EH (cell line): ENCODE data around the gene OSBPL1A.

ENCODE experiments used
- DNase-seq: peaks from one replicate; pipeline ENCODE4 v3.0.0-alpha.2; 2015; ENCODE audit warnings: low read depth

The OSBPL1A gene

DNA sequence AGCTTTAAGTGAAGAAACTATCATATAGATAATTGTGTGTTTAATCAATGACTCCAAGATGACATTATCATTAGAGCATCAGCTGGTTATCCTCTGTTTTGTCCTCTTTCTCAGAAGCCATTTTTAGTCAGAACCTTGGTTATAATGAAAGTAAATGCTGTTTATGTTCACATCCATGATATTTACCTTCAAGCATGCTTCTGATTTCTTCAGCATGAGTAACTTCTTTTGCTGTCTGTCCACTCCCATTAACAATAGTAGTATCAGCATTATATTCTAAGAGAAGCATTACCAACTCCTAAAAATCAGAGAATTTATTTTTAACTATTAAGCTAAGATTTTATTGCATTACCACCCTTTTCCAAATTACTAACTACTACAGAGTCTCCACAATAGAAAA is 56.3 kb downstream of the OSBPL1A start:
- DNase-seq, result peak; percentile 21

DNA sequence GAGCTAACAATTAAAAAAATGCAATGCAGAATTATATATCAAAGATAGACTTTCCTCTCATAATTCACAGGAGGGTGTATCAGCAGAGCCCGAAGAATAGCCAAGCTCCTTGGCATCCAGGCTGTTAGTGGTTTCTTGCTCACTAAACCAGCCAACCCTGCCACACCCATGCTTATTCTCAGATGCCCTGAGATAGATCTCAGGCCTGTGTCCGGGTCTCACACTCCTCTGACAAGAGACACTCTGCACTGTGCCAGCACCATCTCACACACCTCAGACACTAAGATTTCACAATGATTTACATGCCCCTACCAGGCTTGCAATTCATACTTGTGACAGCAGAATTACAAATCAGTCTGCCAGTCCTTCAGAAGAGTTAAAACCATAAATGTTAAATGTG is 64.5 kb downstream of the OSBPL1A start:
- no peak for DNase-seq

DNA sequence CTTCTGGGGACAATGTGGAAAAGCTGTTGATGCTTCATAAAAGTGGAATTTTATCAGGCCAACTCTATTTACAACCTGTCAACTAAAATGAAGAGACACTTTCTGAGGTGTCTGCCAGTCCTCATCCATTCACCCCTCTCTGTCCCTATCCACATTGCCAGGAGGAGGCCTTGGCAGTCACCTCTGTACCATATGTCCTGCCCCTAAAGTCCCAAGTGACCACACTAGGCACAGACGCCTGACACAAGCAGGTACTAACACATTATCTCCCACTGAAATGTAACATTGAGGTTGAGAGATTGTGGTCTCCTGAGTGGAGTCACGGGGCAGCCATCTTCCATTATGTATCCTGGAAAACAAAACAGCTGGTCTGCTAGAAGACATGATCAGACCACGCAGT is 71.4 kb downstream of the OSBPL1A start:
- no peak for DNase-seq

- peak; percentile 71 for DNase-seq
Observed at GRCh38 chr18:24322584-24323136, 75.0 kb downstream of the OSBPL1A start.

- DNase-seq, result peak; percentile 5
Observed at GRCh38 chr18:24321071-24321470, 76.6 kb downstream of the OSBPL1A start.

DNA sequence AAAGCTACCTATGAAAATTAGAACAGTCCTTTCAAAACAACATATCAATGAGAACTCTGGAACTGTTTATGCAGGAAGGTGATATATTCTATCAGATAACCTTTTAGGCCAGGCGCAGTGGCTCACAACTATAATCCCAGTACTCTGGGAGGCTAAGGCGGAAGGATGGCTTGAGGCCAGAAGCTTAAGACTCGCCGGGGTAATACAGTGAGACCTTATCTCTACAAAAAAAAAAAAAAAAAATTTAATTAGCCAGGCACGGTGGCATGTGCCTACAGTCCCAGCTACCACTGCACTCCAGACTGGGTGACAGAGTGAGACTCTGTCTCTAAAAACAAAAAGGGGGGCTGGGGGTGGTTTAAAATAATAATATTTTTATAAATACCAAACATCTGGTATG is 77.9 kb downstream of the OSBPL1A start:
- no peak for DNase-seq

- DNase-seq, result peak; percentile 13
Observed at GRCh38 chr18:24317370-24317769, 80.3 kb downstream of the OSBPL1A start.

- peak; percentile 24 for DNase-seq
Observed at GRCh38 chr18:24315170-24315569, 82.5 kb downstream of the OSBPL1A start.

GRCh38 chr18:24306201-24306600 is 91.4 kb downstream of the OSBPL1A start:
- DNase-seq, result peak; percentile 13

DNA sequence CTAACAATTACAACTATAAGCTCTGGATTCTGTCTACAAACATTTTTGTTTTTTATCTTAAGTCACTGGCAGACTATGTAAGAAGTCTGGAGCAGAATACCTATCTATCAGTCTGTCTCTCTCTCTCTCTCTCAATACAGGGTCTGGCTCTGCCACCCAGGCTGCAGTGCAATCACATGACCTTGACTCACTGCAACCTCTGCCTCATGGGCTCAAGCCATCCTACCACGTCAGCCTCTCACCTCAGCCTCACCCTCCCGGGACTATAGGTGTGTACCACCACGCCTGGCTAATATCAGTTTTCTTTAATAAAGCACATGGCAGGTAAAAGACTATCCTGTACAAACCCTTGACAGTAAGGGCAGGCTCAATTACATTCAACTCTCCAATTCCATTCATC is 96.9 kb downstream of the OSBPL1A start:
- no peak for DNase-seq

DNA sequence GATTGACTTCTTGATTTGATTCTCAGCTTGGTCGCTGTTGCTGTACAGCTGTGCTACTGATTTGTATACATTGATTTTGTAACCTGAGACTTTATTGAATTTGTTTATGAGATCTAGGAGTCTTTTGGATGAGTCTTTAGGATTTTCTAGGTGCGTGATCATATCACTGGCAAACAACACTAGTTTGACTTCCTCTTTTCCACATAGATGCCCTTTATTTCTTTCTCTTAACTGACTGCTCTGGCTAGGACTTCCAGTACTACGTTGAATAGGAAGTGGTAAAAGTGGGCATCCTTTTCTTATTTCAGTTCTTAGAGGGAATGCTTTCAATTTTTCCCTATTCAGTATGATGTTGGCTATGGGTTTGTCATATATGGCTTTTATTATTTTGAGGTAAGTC is 101.3 kb downstream of the OSBPL1A start:
- DNase-seq, result no peak

DNA sequence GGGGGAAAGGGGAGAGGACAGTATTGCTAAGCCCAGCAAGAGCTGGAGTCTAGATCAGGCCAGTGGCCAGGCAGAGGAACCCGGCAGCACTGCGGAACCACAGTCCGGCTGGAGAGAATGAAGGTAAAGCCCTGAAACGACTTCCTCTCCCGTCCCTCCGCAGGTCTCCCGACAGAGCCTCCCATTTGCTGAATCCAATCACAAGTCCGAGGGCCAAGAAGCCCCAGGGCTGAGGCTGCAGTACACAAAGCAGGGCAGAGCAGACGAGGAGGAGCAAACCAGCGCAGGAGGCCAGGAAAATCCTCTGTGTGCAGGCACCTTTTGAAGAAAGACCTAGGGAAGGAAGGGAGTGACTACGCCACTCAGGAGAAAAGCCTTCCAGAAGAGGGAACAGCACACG is 104.4 kb downstream of the OSBPL1A start:
- DNase-seq, result no peak

- no peak for DNase-seq
Observed at GRCh38 chr18:24278591-24278990, 119.0 kb downstream of the OSBPL1A start.

GRCh38 chr18:24277516-24278195 is 120.0 kb downstream of the OSBPL1A start:
- DNase-seq, result no peak

DNA sequence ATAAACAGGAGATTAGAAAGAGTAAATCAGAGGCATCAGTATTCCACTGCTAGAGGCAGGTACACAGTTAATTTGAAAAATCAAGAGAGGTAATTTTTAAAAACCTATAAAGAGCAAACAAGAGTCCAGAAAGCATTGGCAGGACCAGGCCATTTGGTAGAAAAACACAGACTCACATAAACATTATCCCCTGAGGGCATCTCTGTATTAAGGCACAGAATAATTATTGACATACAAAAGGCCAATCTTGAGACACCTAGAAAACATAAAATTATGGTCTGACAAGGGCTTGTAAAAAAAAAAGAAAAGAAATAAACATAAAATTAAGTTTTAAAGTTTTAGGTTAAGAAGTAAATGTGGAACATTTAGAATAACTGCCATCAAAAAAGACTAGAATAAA is 120.6 kb downstream of the OSBPL1A start:
- no peak for DNase-seq

DNA sequence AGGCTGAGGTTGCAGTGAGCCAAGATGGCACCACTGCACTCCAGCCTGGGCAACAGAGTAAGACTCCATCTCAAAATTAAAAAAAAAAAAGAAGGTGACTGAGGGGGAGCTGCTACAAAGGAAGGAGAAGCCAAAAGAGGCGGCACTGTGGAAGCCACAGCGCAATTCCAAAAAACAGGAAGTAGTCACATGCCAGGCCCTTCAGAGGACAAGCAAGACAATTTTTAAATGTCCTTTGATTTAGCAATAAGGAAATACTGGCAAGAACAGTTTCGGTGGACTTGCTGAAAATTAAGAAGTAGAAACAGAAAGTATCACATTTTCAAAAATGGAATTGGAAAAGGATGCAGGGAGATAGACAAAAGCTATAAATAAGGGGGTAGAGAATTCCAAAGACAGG is 122.8 kb downstream of the OSBPL1A start:
- no peak for DNase-seq

GRCh38 chr18:24273596-24273995 is 124.0 kb downstream of the OSBPL1A start:
- DNase-seq, result no peak

- no peak for DNase-seq
Observed at GRCh38 chr18:24272229-24272525, 125.4 kb downstream of the OSBPL1A start.

- DNase-seq, result peak; percentile 79
Observed at GRCh38 chr18:24271381-24272228, 126.0 kb downstream of the OSBPL1A start.

GRCh38 chr18:24270937-24271380 is 126.7 kb downstream of the OSBPL1A start:
- peak; percentile 61 for DNase-seq

- no peak for DNase-seq
Observed at GRCh38 chr18:24270358-24270936, 127.2 kb downstream of the OSBPL1A start.

GRCh38 chr18:24268784-24269550 is 128.7 kb downstream of the OSBPL1A start:
- peak; percentile 15 for DNase-seq
